Activated T-helper 2 cell treated with anti-CD3 and anti-CD28 coated beads, Interferon-gamma antibody, Interleukin-2, Interleukin-4, amounts not matched to agents 10 μg/mL and 5 μg/mL and 100 μg/mL, durations not matched to agents 14 hours and 24 hours and 36 hours (primary cell): ENCODE data around the gene DDAH1. TPM values are rescaled to one million over a fixed set of nuclear protein-coding genes. Genes with fewer than 3 reads are reported as not detected.
"Not testable (repeated sequence)": the region's sequence is repeated elsewhere in the genome, so short reads cannot be mapped to it uniquely, and the experiment has no call there.

Experiments used
- DNase-seq: peaks from one replicate; pipeline ENCODE4 v3.0.0; 2021; ENCODE audit warnings: low spot score
- H3K27ac Mint-ChIP-seq: one replicate; pipeline ENCODE4 v1.8.0; 2021; ENCODE audit warnings: mixed read lengths
- H3K27me3 Mint-ChIP-seq: one replicate; pipeline ENCODE4 v1.8.0; 2021; ENCODE audit warnings: low read depth, mixed read lengths
- H3K36me3 Mint-ChIP-seq: one replicate; pipeline ENCODE4 v1.8.0; 2021; ENCODE audit warnings: low read depth, mixed read lengths
- H3K4me1 Mint-ChIP-seq: one replicate; pipeline ENCODE4 v1.8.0; 2021; ENCODE audit warnings: low read depth, mixed read lengths
- H3K4me3 Mint-ChIP-seq: one replicate; pipeline ENCODE4 v1.8.0; 2021; ENCODE audit warnings: low read depth, mild to moderate bottlenecking, moderate library complexity, mixed read lengths
- H3K9me3 Mint-ChIP-seq: one replicate; pipeline ENCODE4 v1.8.0; 2021; ENCODE audit warnings: mixed read lengths
- intact Hi-C: fragments of 100-400 bp; cut with micrococcal nuclease; formaldehyde crosslinking; loops from one replicate; pipeline ENCODE4 v1.15.1; 2023
- total RNA-seq: library from RNA; stranded (reverse); gene quantifications from 2 replicates; pipeline ENCODE4 v1.2.3, GENCODE V29; 2022

The DDAH1 gene
- total RNA-seq, 1 donor from 2014 or later: not detected

GRCh38 chr1:85352055-85352454, 112.9 kb downstream of the DDAH1 start:
- Mint-ChIP-seq H3K4me3 (no peak overlapping the region), H3K4me1 (no peaks in the 10 kb centered on the region), H3K9me3 (no peaks in the 10 kb centered on the region), H3K27me3 (peaks cover 9% of the 10 kb centered on the region), H3K36me3 (no peaks in the 10 kb centered on the region), H3K27ac (no peak overlapping the region)
- no peak for DNase-seq
- intact Hi-C loops: no loop called here

- Mint-ChIP-seq H3K9me3 (no peaks in the 10 kb centered on the region), H3K4me3 (no peak overlapping the region), H3K36me3 (no peaks in the 10 kb centered on the region), H3K4me1 (no peaks in the 10 kb centered on the region), H3K27me3 (peaks cover 9% of the 10 kb centered on the region), H3K27ac (no peak overlapping the region)
- intact Hi-C loops: no loop called here
- no peak for DNase-seq
Observed at GRCh38 chr1:85351202-85351828, 113.6 kb downstream of the DDAH1 start.

GRCh38 chr1:85349224-85349623, 115.7 kb downstream of the DDAH1 start:
- intact Hi-C loops: no loop called here
- no peaks in the 10 kb centered on the region for H3K4me1 Mint-ChIP-seq
- H3K27ac Mint-ChIP-seq: no peak overlapping the region
- no peak for DNase-seq
- H3K36me3 Mint-ChIP-seq: no peaks in the 10 kb centered on the region
- H3K9me3 Mint-ChIP-seq: no peaks in the 10 kb centered on the region
- H3K4me3 Mint-ChIP-seq: no peak overlapping the region
- peaks cover 8% of the 10 kb centered on the region for H3K27me3 Mint-ChIP-seq

- Mint-ChIP-seq H3K36me3 (no peaks in the 10 kb centered on the region), H3K4me1 (no peaks in the 10 kb centered on the region), H3K27me3 (peaks cover 4% of the 10 kb centered on the region), H3K27ac (no peak overlapping the region), H3K4me3 (no peak overlapping the region), H3K9me3 (no peaks in the 10 kb centered on the region)
- intact Hi-C loops: no loop called here
- DNase-seq: no peak
Observed at GRCh38 chr1:85347908-85348307, 117.1 kb downstream of the DDAH1 start.

- H3K4me3 Mint-ChIP-seq, H3K36me3 Mint-ChIP-seq, H3K27me3 Mint-ChIP-seq, intact Hi-C loops, DNase-seq, H3K27ac Mint-ChIP-seq, H3K4me1 Mint-ChIP-seq, H3K9me3 Mint-ChIP-seq: not testable (repeated sequence)
Observed at GRCh38 chr1:85347275-85347674, 117.7 kb downstream of the DDAH1 start.

DNA sequence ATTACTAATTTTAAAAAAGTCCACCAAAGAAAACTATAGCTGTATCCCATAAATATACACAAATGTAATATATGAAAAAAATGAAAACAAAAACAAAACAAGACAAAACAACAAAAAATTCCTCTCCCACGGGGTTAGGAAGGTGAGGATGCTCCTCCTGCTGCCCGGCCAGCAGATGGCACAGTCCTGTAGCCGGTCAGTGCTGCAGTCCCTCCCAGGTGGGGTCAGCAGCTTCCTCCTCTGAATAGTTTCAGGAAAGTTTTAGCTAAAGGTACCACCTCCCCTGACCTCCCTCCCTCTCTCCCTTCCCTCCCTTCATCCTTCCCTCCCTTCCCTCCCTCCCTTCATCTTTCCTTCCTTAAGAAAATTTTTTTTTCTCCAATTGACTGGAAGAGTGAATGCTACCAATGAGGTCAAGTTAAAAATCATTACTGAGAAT, 120.7 kb downstream of the DDAH1 start:
- no peak overlapping the region for H3K4me3 Mint-ChIP-seq
- H3K36me3 Mint-ChIP-seq: no peaks in the 10 kb centered on the region
- H3K9me3 Mint-ChIP-seq: no peaks in the 10 kb centered on the region
- peaks cover 16% of the 10 kb centered on the region for H3K27me3 Mint-ChIP-seq
- DNase-seq: no peak
- no peak overlapping the region for H3K27ac Mint-ChIP-seq
- no peaks in the 10 kb centered on the region for H3K4me1 Mint-ChIP-seq
- intact Hi-C loops: no loop called here

DNA sequence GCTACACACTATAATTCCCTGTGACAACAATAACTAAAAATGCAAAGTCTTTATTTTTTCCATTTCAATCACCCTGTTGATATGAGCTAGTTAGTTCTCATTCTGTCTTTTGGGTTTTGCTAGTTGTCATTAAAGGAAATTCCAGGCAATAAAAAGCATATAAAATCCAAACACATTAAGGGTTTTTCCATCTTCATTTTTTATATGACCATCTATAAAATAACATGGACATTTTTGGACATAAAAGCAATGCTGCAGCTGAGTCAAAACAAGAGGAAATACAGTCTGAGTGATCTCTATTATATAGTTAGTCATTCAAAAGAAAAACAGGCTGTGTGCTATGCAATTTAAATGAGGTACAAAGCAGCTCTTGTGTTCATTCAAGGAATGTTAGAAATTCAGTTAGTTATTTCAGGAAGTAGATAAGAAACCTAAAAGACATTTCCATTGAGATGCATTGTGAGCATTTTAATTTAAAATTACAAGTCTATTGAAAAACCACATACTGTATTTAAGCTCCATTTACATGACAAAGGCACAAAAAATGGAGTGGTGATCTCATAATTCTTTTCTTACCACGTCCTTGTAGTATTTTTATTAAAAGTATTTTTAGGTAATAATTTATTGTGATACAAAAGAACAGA, 121.2 kb downstream of the DDAH1 start:
- Mint-ChIP-seq H3K9me3 (no peaks in the 10 kb centered on the region), H3K27ac (no peak overlapping the region), H3K4me3 (no peak overlapping the region), H3K27me3 (peaks cover 18% of the 10 kb centered on the region), H3K36me3 (no peaks in the 10 kb centered on the region), H3K4me1 (no peaks in the 10 kb centered on the region)
- no peak for DNase-seq
- intact Hi-C loops: no loop called here

GRCh38 chr1:85343213-85343611, 121.7 kb downstream of the DDAH1 start:
- H3K9me3 Mint-ChIP-seq: no peaks in the 10 kb centered on the region
- intact Hi-C loops: no loop called here
- no peak for DNase-seq

GRCh38 chr1:85342207-85342606, 122.8 kb downstream of the DDAH1 start:
- Mint-ChIP-seq H3K36me3 (no peaks in the 10 kb centered on the region), H3K9me3 (no peaks in the 10 kb centered on the region), H3K27ac (no peak overlapping the region), H3K27me3 (peaks cover 28% of the 10 kb centered on the region), H3K4me1 (no peaks in the 10 kb centered on the region), H3K4me3 (no peak overlapping the region)
- intact Hi-C loops: no loop called here
- DNase-seq: no peak

More at GRCh38 chr1:85343213-85343611, 121.7 kb downstream of the DDAH1 start:
- H3K4me1 Mint-ChIP-seq: no peaks in the 10 kb centered on the region
- no peaks in the 10 kb centered on the region for H3K36me3 Mint-ChIP-seq
- H3K27ac Mint-ChIP-seq: no peak overlapping the region
- no peak overlapping the region for H3K4me3 Mint-ChIP-seq
- H3K27me3 Mint-ChIP-seq: peaks cover 21% of the 10 kb centered on the region

- peaks cover 37% of the 10 kb centered on the region for H3K27me3 Mint-ChIP-seq
- DNase-seq: no peak
- no peaks in the 10 kb centered on the region for H3K4me1 Mint-ChIP-seq
- no peak overlapping the region for H3K27ac Mint-ChIP-seq
- H3K9me3 Mint-ChIP-seq: no peaks in the 10 kb centered on the region
- intact Hi-C loops: no loop called here
- H3K4me3 Mint-ChIP-seq: no peak overlapping the region
- no peaks in the 10 kb centered on the region for H3K36me3 Mint-ChIP-seq
Observed at GRCh38 chr1:85340427-85340826, 124.5 kb downstream of the DDAH1 start.

DNA sequence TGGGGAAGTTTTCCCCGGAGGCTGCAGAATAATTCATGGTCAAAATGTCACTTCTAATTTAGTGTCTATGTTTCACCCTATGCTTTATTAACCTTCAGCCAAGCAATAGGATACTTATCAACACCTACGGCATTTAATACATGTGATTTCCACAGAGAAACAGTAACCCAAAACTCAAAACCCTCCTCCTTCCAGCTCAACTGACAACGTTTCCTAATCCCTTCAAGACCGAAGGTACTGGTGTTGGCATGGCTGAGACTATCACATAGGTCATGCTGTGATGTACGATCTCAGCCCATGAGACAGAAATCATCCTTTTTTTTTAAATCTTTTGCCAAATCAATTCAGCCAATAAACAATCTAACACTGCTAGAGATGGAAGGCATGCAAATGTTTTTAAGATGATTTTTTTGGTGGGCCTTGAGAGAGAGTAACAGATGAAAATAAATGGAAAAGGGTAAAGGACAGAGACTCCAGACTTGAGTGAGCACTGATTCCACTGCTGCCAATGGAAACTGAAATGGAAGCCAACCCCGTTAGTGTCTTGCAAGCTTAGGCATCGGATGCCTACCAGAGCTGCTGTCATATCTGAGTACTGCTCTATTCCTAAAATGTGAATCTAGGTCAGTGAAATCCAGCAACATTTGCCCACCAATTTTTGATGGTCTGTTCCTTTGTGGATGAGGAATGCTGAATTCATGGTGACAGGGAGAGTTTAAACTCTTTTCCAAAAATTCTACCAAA, 125.1 kb downstream of the DDAH1 start:
- H3K27me3 Mint-ChIP-seq: peaks cover 39% of the 10 kb centered on the region
- peaks cover 2% of the 10 kb centered on the region for H3K4me1 Mint-ChIP-seq
- H3K27ac Mint-ChIP-seq: no peak overlapping the region
- DNase-seq: no peak
- H3K4me3 Mint-ChIP-seq: no peak overlapping the region
- intact Hi-C loops: no loop called here
- no peaks in the 10 kb centered on the region for H3K9me3 Mint-ChIP-seq
- no peaks in the 10 kb centered on the region for H3K36me3 Mint-ChIP-seq

DNA sequence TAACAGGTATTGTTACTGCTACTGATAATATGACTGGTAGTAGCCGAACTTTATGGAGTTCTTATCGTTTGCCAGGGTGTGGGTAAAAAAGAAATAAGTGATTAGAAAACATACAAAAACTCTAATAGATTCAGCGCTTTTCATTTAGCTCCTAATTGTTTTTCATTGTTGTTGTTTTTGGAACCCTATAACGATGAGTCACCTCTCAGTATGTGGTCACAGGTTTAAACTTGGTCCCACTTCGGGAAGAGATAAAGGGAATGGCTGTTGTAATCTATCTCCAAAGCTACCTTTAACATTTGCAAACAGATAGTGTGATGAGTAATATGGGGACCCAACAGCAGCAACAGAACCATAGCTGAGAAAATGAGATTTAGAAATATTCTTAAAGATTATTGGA, 125.9 kb downstream of the DDAH1 start:
- Mint-ChIP-seq H3K27ac (no peak overlapping the region), H3K9me3 (peaks cover 6% of the 10 kb centered on the region), H3K27me3 (peaks cover 39% of the 10 kb centered on the region), H3K4me1 (peaks cover 6% of the 10 kb centered on the region), H3K4me3 (no peak overlapping the region), H3K36me3 (no peaks in the 10 kb centered on the region)
- intact Hi-C loops: no loop called here
- no peak for DNase-seq

DNA sequence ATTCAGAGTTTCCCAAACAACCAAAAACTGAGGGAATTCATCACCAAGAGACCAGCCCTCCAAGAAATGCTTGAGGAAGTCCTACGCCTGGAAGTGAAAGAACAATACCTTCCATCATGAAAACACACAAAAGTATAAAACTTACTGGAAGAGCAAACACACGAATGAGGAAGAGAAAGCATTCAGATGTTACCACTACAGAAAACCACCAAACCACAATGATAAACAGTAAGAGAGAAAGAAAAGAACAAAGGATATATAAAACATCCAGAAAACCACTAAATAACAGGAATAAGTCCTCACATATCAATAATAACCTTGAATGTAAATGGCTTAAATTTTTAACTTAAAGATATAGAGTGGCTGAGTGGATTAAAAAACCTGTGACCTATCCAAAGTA, 130.0 kb downstream of the DDAH1 start:
- Mint-ChIP-seq H3K27me3 (peaks cover 49% of the 10 kb centered on the region), H3K4me1 (peaks cover 6% of the 10 kb centered on the region), H3K4me3 (no peak overlapping the region), H3K9me3 (peaks cover 18% of the 10 kb centered on the region), H3K27ac (no peak overlapping the region), H3K36me3 (no peaks in the 10 kb centered on the region)
- intact Hi-C loops: no loop called here
- no peak for DNase-seq
